Muscle of arm (tissue), 14 donors: ENCODE results near the gene OR4C13. TPM values are rescaled to one million over a fixed set of nuclear protein-coding genes. Genes with fewer than 3 reads are reported as not detected.
"Not testable (repeated sequence)": the region's sequence is repeated elsewhere in the genome, so short reads cannot be mapped to it uniquely, and the experiment has no call there.

Source experiments
- DNase-seq: peaks from one replicate; pipeline ENCODE4 v3.0.0-alpha.2; 2013
- long read RNA-seq, 11 donors: transcript quantifications; one replicate each; lab custom pipeline, GENCODE V29; 2026
- polyA plus RNA-seq, 12 donors: library from polyadenylated mRNA; unstranded; fragments of 120-200 nt; gene quantifications; one replicate each; pipeline ENCODE4 v1.2.1, GENCODE V29; 2013; ENCODE audit not compliant: insufficient read length in 12 of 12

Gene OR4C13
- polyA plus RNA-seq = not detected
- long read RNA-seq, donor 1 = 0 reads
- long read RNA-seq, donor 2 = 0 reads
- long read RNA-seq, donor 3 = 0 reads
- long read RNA-seq, donor 4 = 0 reads
- long read RNA-seq, donor 5 = 0 reads
- long read RNA-seq, donor 6 = 0 reads
- long read RNA-seq, donor 7 = 0 reads
- long read RNA-seq, donor 8 = 0 reads
- long read RNA-seq, donor 9 = 0 reads
- long read RNA-seq, donor 10 = 0 reads
- long read RNA-seq, donor 11 = 0 reads

DNA sequence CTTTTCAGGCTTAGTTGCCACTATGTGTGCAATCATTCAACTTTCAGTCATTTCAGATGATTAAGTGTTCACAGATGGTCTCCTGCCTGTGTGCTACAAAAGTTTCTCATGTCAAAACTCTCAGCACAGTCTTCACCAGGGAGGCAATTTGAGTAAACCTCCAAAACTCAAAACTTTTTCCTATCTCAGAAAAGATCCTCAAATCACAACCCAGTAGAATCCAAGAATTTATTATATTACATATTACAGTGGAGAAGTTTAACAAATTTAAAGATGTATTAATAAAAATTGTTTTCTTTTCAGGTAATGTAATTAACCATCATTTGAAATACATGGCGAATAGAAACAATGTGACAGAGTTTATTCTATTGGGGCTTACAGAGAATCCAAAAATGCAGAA, at the start of gene OR4C13:
Gene OR4C13 (plus strand): TSS at position 301 of the 400 bp plus-strand sequence. CDS start 32 bp downstream, at position 333.
- DNase-seq = no peak

DNA sequence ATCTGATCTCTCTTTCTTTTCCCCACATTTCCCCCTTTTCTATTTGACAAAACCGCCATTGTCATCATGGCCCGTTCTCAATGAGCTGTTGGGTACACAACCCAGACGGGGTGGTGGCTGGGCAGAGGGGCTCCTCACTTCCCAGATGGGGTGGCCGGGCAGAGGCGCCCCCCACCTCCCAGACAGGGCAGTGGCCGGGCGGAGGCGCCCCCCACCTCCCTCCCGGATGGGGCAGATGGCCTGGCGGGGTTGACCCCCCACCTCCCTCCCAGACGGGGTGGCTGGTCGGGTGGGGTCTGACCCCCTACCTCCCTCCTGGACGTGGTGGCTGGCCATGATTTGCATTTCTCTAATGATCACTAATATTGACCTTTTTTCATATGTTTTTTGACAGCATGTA, 40.7 kb upstream of the OR4C13 start:
- DNase-seq = not testable (repeated sequence)

DNA sequence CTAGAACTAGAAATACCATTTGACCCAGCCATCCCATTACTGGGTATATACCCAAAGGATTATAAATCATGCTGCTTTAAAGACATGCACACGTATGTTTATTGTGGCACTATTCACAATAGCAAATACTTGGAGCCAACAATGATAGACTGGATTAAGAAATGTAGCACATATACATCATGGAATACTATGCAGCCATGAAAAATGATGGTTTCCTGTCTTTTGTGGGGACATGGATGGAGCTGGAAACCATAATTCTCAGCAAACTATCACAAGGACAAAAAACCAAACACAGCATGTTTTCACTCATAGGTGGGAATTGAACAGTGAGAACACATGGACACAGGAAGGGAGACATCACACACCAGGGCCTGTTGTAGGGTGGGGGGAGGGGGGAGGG, 3.5 kb upstream of the OR4C13 start:
- DNase-seq = not testable (repeated sequence)

DNA sequence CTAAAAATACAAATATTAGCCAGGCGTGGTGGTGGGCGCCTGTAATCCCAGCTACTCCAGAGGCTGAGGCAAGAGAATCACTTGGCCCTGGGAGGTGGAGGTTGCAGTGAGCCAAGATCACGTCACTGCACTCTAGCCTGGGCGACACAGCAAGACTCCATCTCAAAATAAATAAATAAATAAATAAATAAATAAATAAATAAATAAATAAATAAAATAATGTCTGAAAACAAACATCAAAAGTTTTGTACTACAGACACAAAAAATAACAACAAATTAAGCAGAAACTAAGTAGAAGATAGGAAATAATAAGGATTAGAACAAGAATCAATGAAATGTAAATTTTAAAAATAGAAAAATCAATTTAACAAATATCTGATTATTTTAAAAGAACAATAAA, 21.2 kb downstream of the OR4C13 start:
- DNase-seq = not testable (repeated sequence)

DNA sequence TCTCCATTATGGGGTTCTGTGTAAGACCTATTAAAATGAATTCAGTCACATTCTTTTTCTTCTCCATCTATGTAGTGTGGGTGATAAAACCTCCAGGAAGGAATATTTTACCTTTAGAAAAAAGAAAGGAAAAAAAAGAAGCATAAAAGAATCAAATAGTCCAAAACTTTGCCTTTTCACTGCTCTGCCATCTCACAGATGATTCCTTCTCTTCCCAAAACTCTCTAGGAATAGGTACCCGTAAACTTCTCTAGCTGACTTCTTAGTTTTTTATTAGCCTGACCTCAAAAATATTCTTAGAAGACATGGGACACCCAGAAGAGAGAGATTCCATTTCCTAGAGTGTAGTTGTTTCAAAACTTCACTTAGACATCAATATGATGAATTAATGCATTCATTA, 30.2 kb downstream of the OR4C13 start, which contains the start of gene OR4C12:
Gene OR4C12 (minus strand): TSS at position 101 of the 400 bp plus-strand sequence. CDS start 34 bp downstream, at position 67.
- not testable (repeated sequence) for DNase-seq

DNA sequence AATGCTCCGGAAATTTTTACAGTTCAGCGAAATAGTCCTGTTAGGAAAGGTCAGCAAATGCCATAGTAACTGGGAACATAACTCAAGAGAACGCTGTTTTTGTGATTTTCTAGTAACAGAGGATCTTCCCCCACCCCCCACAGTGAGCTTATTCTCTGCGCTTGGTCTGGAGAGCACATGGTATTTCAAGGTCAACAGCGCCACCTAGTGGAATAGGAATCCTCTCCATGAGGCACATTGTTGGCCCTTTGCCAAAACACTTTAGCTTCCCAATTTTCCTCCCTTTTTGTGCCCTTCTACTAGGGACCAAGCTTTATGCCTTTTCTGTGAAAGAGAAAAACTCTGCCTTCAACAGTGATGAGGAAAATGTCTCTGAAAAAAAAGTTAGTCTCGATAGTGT, 43.4 kb downstream of the OR4C13 start:
- DNase-seq = no peak

Other genes starting within 250 kb of the OR4C13 start
- not detected for gene OR4C12, start 30.1 kb downstream of the OR4C13 start, polyA plus RNA-seq
- gene OR4C45, start 80.5 kb downstream of the OR4C13 start, polyA plus RNA-seq = not detected